Left forelimb (tissue), 1 donor: ENCODE data around the gene FKBP1B.
"Not testable (repeated sequence)": the region's sequence is repeated elsewhere in the genome, so short reads cannot be mapped to it uniquely, and the experiment has no call there.

Source experiments
- DNase-seq: peaks from one replicate; pipeline ENCODE4 v3.0.0-alpha.2; 2018; ENCODE audit warnings: low spot score

The FKBP1B gene

GRCh38 chr2:24102677-24103076 lies 53.1 kb downstream of the FKBP1B start:
- DNase-seq, result no peak

GRCh38 chr2:24104110-24104650 lies 54.6 kb downstream of the FKBP1B start:
- DNase-seq, result no peak

GRCh38 chr2:24104906-24105305 lies 55.4 kb downstream of the FKBP1B start:
- DNase-seq, result no peak

- no peak for DNase-seq
Measured at GRCh38 chr2:24105816-24106215, 56.3 kb downstream of the FKBP1B start.

GRCh38 chr2:24106786-24107185 lies 57.2 kb downstream of the FKBP1B start:
- no peak for DNase-seq

GRCh38 chr2:24107336-24107735 lies 57.8 kb downstream of the FKBP1B start:
- DNase-seq, result no peak

GRCh38 chr2:24109431-24109830 lies 59.9 kb downstream of the FKBP1B start:
- not testable (repeated sequence) for DNase-seq

- DNase-seq, result no peak
Measured at GRCh38 chr2:24110660-24111303, 61.2 kb downstream of the FKBP1B start.

- no peak for DNase-seq
Measured at GRCh38 chr2:24111407-24111901, 61.9 kb downstream of the FKBP1B start.
